Colonic mucosa (tissue), 4 donors: ENCODE results near the gene PWWP2A. TPM values are rescaled to one million over a fixed set of nuclear protein-coding genes. Genes with fewer than 3 reads are reported as not detected.

Experiments used
- DNase-seq: peaks from one replicate; pipeline ENCODE4 v3.0.0-alpha.2; 2020
- H3K27ac ChIP-seq: fragments of 200-600 bp; one replicate; pipeline ENCODE4 v1.8.0; 2021
- H3K27me3 ChIP-seq: fragments of 200-600 bp; one replicate; pipeline ENCODE4 v1.8.0; 2021
- H3K36me3 ChIP-seq: fragments of 200-600 bp; one replicate; pipeline ENCODE4 v1.8.0; 2021
- H3K4me1 ChIP-seq: fragments of 200-600 bp; one replicate; pipeline ENCODE4 v1.8.0; 2021; ENCODE audit warnings: mild to moderate bottlenecking
- H3K4me3 ChIP-seq: fragments of 200-600 bp; one replicate; pipeline ENCODE4 v1.8.0; 2021
- H3K9ac ChIP-seq, 2 donors: one replicate each; pipeline ENCODE4 v1.7.0; 2013; ENCODE audit warnings: control low read depth in 2 of 2, low read depth in 2 of 2, low read length in 2 of 2
- H3K9me3 ChIP-seq: fragments of 200-600 bp; one replicate; pipeline ENCODE4 v1.8.0; 2021
- CTCF ChIP-seq: fragments of 200-600 bp; IDR thresholded peaks from one replicate; pipeline ENCODE4 v1.8.0; 2022; ENCODE audit warnings: antibody characterized with exemption, mild to moderate bottlenecking
- intact Hi-C: fragments of 100-400 bp; cut with DNase I; formaldehyde crosslinking; loops from one replicate; pipeline ENCODE4 v1.14.1; 2022
- total RNA-seq, 2 donors: library from RNA; stranded (reverse); fragmentation: NEBNext Ultra II Directional in 1 of 2; extraction: Animal tissue kit (Norgen Biotek cat#: 25700) in 1 of 2; gene quantifications; one replicate each; pipeline ENCODE4 v1.2.1, GENCODE V29; 2021
- donor health status: healthy.
- donor health status: DM: no; HTN: no; CAD: no.
- donor health status: DM: no; HTN: no; CAD: no.

Gene PWWP2A
- total RNA-seq, 2 donors from 2014 or later, result 44.0 to 47.6 TPM

- no peak overlapping the region for H3K9ac ChIP-seq
- H3K4me3 ChIP-seq, result no peak overlapping the region
- no peak overlapping the region for H3K27ac ChIP-seq
- H3K4me1 ChIP-seq, result no peaks in the 10 kb centered on the region
- DNase-seq, result no peak
- intact Hi-C loops, result no loop called here
- no peaks in the 10 kb centered on the region for H3K36me3 ChIP-seq
- no peak for TF ChIP-seq CTCF
- no peaks in the 10 kb centered on the region for H3K9me3 ChIP-seq
- H3K27me3 ChIP-seq, result no peaks in the 10 kb centered on the region
Observed at GRCh38 chr5:160158087-160158486, 38.8 kb upstream of the PWWP2A start.

GRCh38 chr5:160155017-160155750 lies 35.9 kb upstream of the PWWP2A start:
- Histone ChIP-seq H3K4me3 (no peak overlapping the region), H3K36me3 (no peaks in the 10 kb centered on the region), H3K9ac (no peak overlapping the region), H3K27ac (peak overlapping the region; percentile 50), H3K9me3 (no peaks in the 10 kb centered on the region), H3K4me1 (no peaks in the 10 kb centered on the region), H3K27me3 (no peaks in the 10 kb centered on the region)
- no peak for TF ChIP-seq CTCF
- intact Hi-C loops, result no loop called here
- peak; percentile 48 for DNase-seq

GRCh38 chr5:160152901-160153300 lies 33.7 kb upstream of the PWWP2A start:
- H3K9me3 ChIP-seq, result no peaks in the 10 kb centered on the region
- intact Hi-C loops, result no loop called here
- no peak for DNase-seq
- no peak overlapping the region for H3K27ac ChIP-seq
- H3K27me3 ChIP-seq, result no peaks in the 10 kb centered on the region
- no peaks in the 10 kb centered on the region for H3K4me1 ChIP-seq
- H3K4me3 ChIP-seq, result no peak overlapping the region
- TF ChIP-seq CTCF, result no peak
- no peaks in the 10 kb centered on the region for H3K36me3 ChIP-seq
- H3K9ac ChIP-seq, result no peak overlapping the region

- no peak for TF ChIP-seq CTCF
- H3K9ac ChIP-seq, result no peak overlapping the region
- no peaks in the 10 kb centered on the region for H3K9me3 ChIP-seq
- H3K36me3 ChIP-seq, result no peaks in the 10 kb centered on the region
- no peak overlapping the region for H3K27ac ChIP-seq
- no peak overlapping the region for H3K4me3 ChIP-seq
- H3K4me1 ChIP-seq, result no peaks in the 10 kb centered on the region
- no peaks in the 10 kb centered on the region for H3K27me3 ChIP-seq
- intact Hi-C loops, result no loop called here
- DNase-seq, result no peak
Observed at GRCh38 chr5:160152287-160152686, 33.0 kb upstream of the PWWP2A start.

- H3K4me3 ChIP-seq, result no peak overlapping the region
- intact Hi-C loops, result no loop called here
- no peak for TF ChIP-seq CTCF
- H3K27ac ChIP-seq, result no peak overlapping the region
- no peaks in the 10 kb centered on the region for H3K4me1 ChIP-seq
- H3K9ac ChIP-seq, result no peak overlapping the region
- no peaks in the 10 kb centered on the region for H3K9me3 ChIP-seq
- H3K27me3 ChIP-seq, result no peaks in the 10 kb centered on the region
- DNase-seq, result no peak
- no peaks in the 10 kb centered on the region for H3K36me3 ChIP-seq
Observed at GRCh38 chr5:160151017-160151416, 31.8 kb upstream of the PWWP2A start.
